HepG2 (cell line): ENCODE results near the gene LSMEM2. TPM values are rescaled to one million over a fixed set of nuclear protein-coding genes. Genes with fewer than 3 reads are reported as not detected.
A peak's percentile ranks its signal among the peaks of the same experiment; 100 is the strongest.

Source experiments
- ATAD3A ChIP-seq: sonication (generic); formaldehyde crosslinking; IDR thresholded peaks from 2 replicates; pipeline ENCODE4 v1.4.0; 2020; ENCODE audit warnings: missing genetic modification reagents
- BHLHE40 ChIP-seq: IDR thresholded peaks from 2 replicates; pipeline ENCODE4 v1.6.1; 2011; ENCODE audit warnings: low read length, improper control_type of control experiment
- CHD4 ChIP-seq: fragments of 200-600 bp; sonication (generic); IDR thresholded peaks from 2 replicates; pipeline ENCODE4 v1.7.0; 2017; ENCODE audit warnings: mild to moderate bottlenecking, low read length, borderline replicate concordance
- HHEX ChIP-seq: IDR thresholded peaks from 2 replicates; pipeline ENCODE4 v1.6.1; 2016; ENCODE audit warnings: control low read depth
- HNF1A ChIP-seq, 2 experiments: sonication (generic) in 1 of 2; formaldehyde crosslinking in 1 of 2; IDR thresholded peaks; 2 replicates each; pipeline versions ENCODE4 v1.4.0 to v1.6.1; 2016 to 2020; ENCODE audit warnings: borderline replicate concordance in 1 of 2, low read depth in 1 of 2, mild to moderate bottlenecking in 1 of 2, missing genetic modification reagents in 1 of 2
- JUN ChIP-seq: sonication (generic); formaldehyde crosslinking; IDR thresholded peaks from 2 replicates; pipeline ENCODE4 v1.4.0; 2020; ENCODE audit warnings: mild to moderate bottlenecking, missing genetic modification reagents
- KMT2A ChIP-seq: sonication (generic); formaldehyde crosslinking; IDR thresholded peaks from 2 replicates; pipeline ENCODE4 v1.4.0; 2020; ENCODE audit warnings: missing genetic modification reagents
- NFE2 ChIP-seq: sonication (generic); formaldehyde crosslinking; IDR thresholded peaks from 2 replicates; pipeline ENCODE4 v1.4.0; 2020; ENCODE audit warnings: missing genetic modification reagents
- NFIB ChIP-seq: sonication (generic); formaldehyde crosslinking; IDR thresholded peaks from 2 replicates; pipeline ENCODE4 v1.9.0; 2021; ENCODE audit warnings: missing genetic modification reagents, mild to moderate bottlenecking, borderline replicate concordance
- PRDM15 ChIP-seq: sonication (generic); formaldehyde crosslinking; IDR thresholded peaks from 2 replicates; pipeline ENCODE4 v1.4.0; 2020; ENCODE audit warnings: missing genetic modification reagents
- SAFB2 ChIP-seq: sonication (generic); formaldehyde crosslinking; IDR thresholded peaks from 2 replicates; pipeline ENCODE4 v1.5.1; 2020; ENCODE audit warnings: missing genetic modification reagents, low read depth, mild to moderate bottlenecking, borderline replicate concordance
- SMAD9 ChIP-seq: sonication (generic); formaldehyde crosslinking; IDR thresholded peaks from 2 replicates; pipeline ENCODE4 v1.5.1; 2020; ENCODE audit warnings: mild to moderate bottlenecking, missing genetic modification reagents
- TEF ChIP-seq: sonication (generic); formaldehyde crosslinking; IDR thresholded peaks from 2 replicates; pipeline ENCODE4 v1.5.0; 2020; ENCODE audit warnings: missing genetic modification reagents
- TFE3 ChIP-seq: IDR thresholded peaks from 2 replicates; pipeline ENCODE4 v1.6.1; 2016
- TRIM24 ChIP-seq: sonication (generic); formaldehyde crosslinking; IDR thresholded peaks from 2 replicates; pipeline ENCODE4 v1.8.0; 2022; ENCODE audit warnings: mild to moderate bottlenecking, missing genetic modification reagents
- ZC3H4 ChIP-seq: sonication (generic); formaldehyde crosslinking; IDR thresholded peaks from 2 replicates; pipeline ENCODE4 v1.4.0; 2020; ENCODE audit warnings: missing genetic modification reagents, borderline replicate concordance
- ZNF367 ChIP-seq: sonication (generic); formaldehyde crosslinking; IDR thresholded peaks from 2 replicates; pipeline ENCODE4 v1.4.0; 2020; ENCODE audit warnings: missing genetic modification reagents, borderline replicate concordance
- ZNF557 ChIP-seq: sonication (generic); formaldehyde crosslinking; IDR thresholded peaks from 2 replicates; pipeline ENCODE4 v1.4.0; 2020; ENCODE audit warnings: missing genetic modification reagents
- polyA plus RNA-seq, 8 experiments: library from polyadenylated mRNA; depleted of rRNA in 3 of 8; stranded (reverse) in 7 of 8; unstranded in 1 of 8; fragments of >200 nt; fragmentation: Illumina TruSeq in 4 of 8; extraction: Trizol in 4 of 8; gene quantifications; 2 replicates each; pipeline versions ENCODE4 v1.2.1 to v1.2.3, GENCODE V29; 2011 to 2016; ENCODE audit warnings: low read depth in 4 of 8, missing spikeins in 1 of 8, mixed read lengths in 1 of 8; ENCODE audit not compliant: insufficient read depth in 1 of 8
- total RNA-seq, 5 experiments: library from RNA; depleted of rRNA; stranded (reverse); fragments of >200 nt; fragmentation: Illumina TruSeq; extraction: Trizol; gene quantifications; 2 replicates each; pipeline ENCODE4 v1.2.3, GENCODE V29; 2016; ENCODE audit warnings: low read depth in 1 of 5

The LSMEM2 gene
- total and polyA plus RNA-seq, 2 of the 13 experiments (the other 11 are each of a cell fraction or from before 2014, with no cell fraction given) = 0.07 to 0.41 TPM

GRCh38 chr3:50292159-50293078, 13.5 kb downstream of the LSMEM2 start, which contains the start of gene IFRD2 (continued):
- TF ChIP-seq HHEX (CRISPR knock-in tag) (no peak), KMT2A (CRISPR knock-in tag) (peak; percentile 52; the same call in 1 of the 2 replicates), SMAD9 (CRISPR knock-in tag) (no peak), CHD4 (no peak), SAFB2 (peak; percentile 61; the same call in 1 of the 2 replicates), ZNF367 (CRISPR knock-in tag) (no peak), TRIM24 (CRISPR knock-in tag) (no peak), NFE2 (CRISPR knock-in tag) (no peak), ZNF557 (CRISPR knock-in tag) (no peak), NFIB (CRISPR knock-in tag) (no peak), ATAD3A (CRISPR knock-in tag) (no peak), TFE3 (CRISPR knock-in tag) (peak; percentile 19; the same call in 1 of the 2 replicates), BHLHE40 (peak; percentile 46; the same call in 1 of the 2 replicates), TEF (CRISPR knock-in tag) (no peak), HNF1A (IDR thresholded peaks at IDR 0.05; ENCODE audit: low read depth) (no peak), HNF1A (CRISPR knock-in tag; IDR thresholded peaks at IDR 0.05; ENCODE audit: borderline replicate concordance) (peak; percentile 82; the same call in 1 of the 2 replicates), ZC3H4 (CRISPR knock-in tag) (no peak; the same call in 1 of the 2 replicates), PRDM15 (no peak), JUN (CRISPR knock-in tag) (no peak)
